Measurements from ENCODE around the gene BMP8B. TPM values are rescaled to one million over a fixed set of nuclear protein-coding genes. Genes with fewer than 3 reads are reported as not detected.
"Not testable (repeated sequence)": the region's sequence is repeated elsewhere in the genome, so short reads cannot be mapped to it uniquely, and the experiment has no call there.

BMP8B gene
- total and polyA plus RNA-seq, 8 donors = 1.0 to 2.8 (median 1.8) TPM

DNA sequence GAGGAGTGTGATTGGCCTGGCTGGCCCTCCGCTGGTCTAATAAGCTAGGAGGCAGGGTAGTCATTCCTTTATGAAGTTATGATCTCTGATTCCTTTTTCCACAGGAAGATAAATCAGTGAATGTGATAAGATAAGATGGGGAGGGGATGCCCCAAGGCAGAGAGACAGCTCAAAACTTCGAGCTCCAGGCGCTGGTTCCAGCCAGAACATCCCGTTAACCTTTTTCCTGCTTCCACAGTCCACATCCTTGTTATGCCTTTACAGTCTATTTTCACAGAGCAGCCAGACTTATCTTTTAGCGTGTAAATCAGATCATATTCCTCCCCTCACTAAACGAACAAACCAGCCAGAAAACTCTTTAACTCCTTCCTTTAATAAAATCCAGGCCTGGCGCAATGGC lies 38.5 kb upstream of the BMP8B start:
- Histone ChIP-seq H3K27ac (no peak overlapping the region), H3K36me3 (no peaks in the 10 kb centered on the region), H3K9me3 (no peaks in the 10 kb centered on the region), H3K27me3 (peaks cover 0 to 3% of the 10 kb centered on the region in 2 donors), H3K4me3 (no peak overlapping the region), H3K4me1 (no peaks in the 10 kb centered on the region)
- no peak for TF ChIP-seq CTCF (IDR thresholded peaks at IDR 0.05)
- no peak for ATAC-seq
- no peak for DNase-seq
- intact Hi-C loops (cut with DNase I) = no loop called here

- H3K4me3 ChIP-seq = no peak overlapping the region
- intact Hi-C loops (cut with DNase I) = no loop called here
- H3K27ac ChIP-seq = no peak overlapping the region
- H3K27me3 ChIP-seq = peaks cover 0 to 3% of the 10 kb centered on the region in 2 donors
- ATAC-seq = no peak
- TF ChIP-seq CTCF (IDR thresholded peaks at IDR 0.05) = no peak
- no peaks in the 10 kb centered on the region for H3K9me3 ChIP-seq
- no peaks in the 10 kb centered on the region for H3K4me1 ChIP-seq
- no peak for DNase-seq
- H3K36me3 ChIP-seq = no peaks in the 10 kb centered on the region
These were observed 37.9 kb upstream of the BMP8B start for GRCh38 chr1:39826583-39826982.

GRCh38 chr1:39825432-39825941 lies 36.8 kb upstream of the BMP8B start:
- DNase-seq (no peak), ATAC-seq (no peak)
- H3K9me3 ChIP-seq = no peaks in the 10 kb centered on the region
- H3K4me3 ChIP-seq = no peak overlapping the region
- H3K27me3 ChIP-seq = peaks cover 0 to 3% of the 10 kb centered on the region in 2 donors
- TF ChIP-seq CTCF (IDR thresholded peaks at IDR 0.05) = no peak
- no peak overlapping the region for H3K27ac ChIP-seq
- H3K4me1 ChIP-seq = no peaks in the 10 kb centered on the region
- no peaks in the 10 kb centered on the region for H3K36me3 ChIP-seq
- intact Hi-C loops (cut with DNase I) = no loop called here

GRCh38 chr1:39823450-39823849 lies 34.8 kb upstream of the BMP8B start:
- ATAC-seq; H3K9me3 ChIP-seq; H3K27me3 ChIP-seq; DNase-seq; H3K4me1 ChIP-seq; intact Hi-C loops (cut with DNase I); H3K27ac ChIP-seq; H3K4me3 ChIP-seq; H3K36me3 ChIP-seq: not testable (repeated sequence)

DNA sequence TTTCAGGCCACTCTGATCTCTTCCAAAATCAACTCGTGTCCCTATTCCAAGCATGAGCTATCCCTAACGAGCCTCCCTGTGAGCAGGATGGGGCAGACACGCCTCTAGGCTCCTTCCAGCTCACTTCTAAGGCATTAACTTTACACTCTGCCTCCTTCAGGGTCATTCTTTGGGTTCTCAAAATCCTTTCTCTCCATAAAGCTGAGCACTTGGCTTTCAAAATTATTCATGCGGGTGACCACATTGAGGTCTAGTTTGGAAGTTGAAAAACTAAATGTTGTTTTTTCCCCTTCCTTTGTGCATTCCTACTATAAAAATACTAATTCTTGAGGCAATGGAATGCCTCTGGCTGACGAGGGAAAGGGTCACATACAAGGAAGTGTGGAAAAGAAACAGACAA lies 33.5 kb upstream of the BMP8B start:
- DNase-seq (no peak), ATAC-seq (no peak)
- peaks cover 0 to 7% of the 10 kb centered on the region in 2 donors for H3K27me3 ChIP-seq
- H3K27ac ChIP-seq = no peak overlapping the region
- no peaks in the 10 kb centered on the region for H3K36me3 ChIP-seq
- intact Hi-C loops (cut with DNase I) = no loop called here
- peaks cover 0 to 5% of the 10 kb centered on the region in 2 donors for H3K4me1 ChIP-seq
- H3K4me3 ChIP-seq = no peak overlapping the region
- H3K9me3 ChIP-seq = no peaks in the 10 kb centered on the region
- TF ChIP-seq CTCF (IDR thresholded peaks at IDR 0.05) = no peak

Measured in left lung (tissue), 10 donors.